Stimulated activated CD8-positive, alpha-beta memory T cell treated with anti-CD3 and anti-CD28 coated beads, Interleukin-15, amount 100 ng/mL, for 48 hours (primary cell): ENCODE data around the gene CASP7.
"Not testable (repeated sequence)": the region's sequence is repeated elsewhere in the genome, so short reads cannot be mapped to it uniquely, and the experiment has no call there.

Source experiments
- DNase-seq, 2 donors: peaks; one replicate each; pipeline ENCODE4 v3.0.0-alpha.2; 2020; ENCODE audit warnings: low read depth in 2 of 2

Gene CASP7

GRCh38 chr10:113679463-113680189, at the start of gene CASP7:
CASP7 (plus strand) TSS chr10:113679912; CDS start chr10:113697494, 17,582 bp downstream.
- peak; percentile 79 to 83 for DNase-seq

- DNase-seq, result no peak
Measured at GRCh38 chr10:113630929-113631533, 48.7 kb upstream of the CASP7 start.

- DNase-seq, result no peak
Measured at GRCh38 chr10:113631684-113632367, 47.9 kb upstream of the CASP7 start.

GRCh38 chr10:113639966-113640365, 39.7 kb upstream of the CASP7 start:
- DNase-seq, result no peak

GRCh38 chr10:113641702-113642101, 38.0 kb upstream of the CASP7 start:
- no peak for DNase-seq

GRCh38 chr10:113643183-113643582, 36.5 kb upstream of the CASP7 start:
- no peak for DNase-seq

- no peak for DNase-seq
Measured at GRCh38 chr10:113644185-113645120, 35.3 kb upstream of the CASP7 start.

GRCh38 chr10:113646336-113647201, 33.1 kb upstream of the CASP7 start:
- no peak for DNase-seq

- DNase-seq, result no peak
Measured at GRCh38 chr10:113647812-113648211, 31.9 kb upstream of the CASP7 start.

GRCh38 chr10:113648478-113648877, 31.2 kb upstream of the CASP7 start:
- no peak for DNase-seq

GRCh38 chr10:113650172-113650571, 29.5 kb upstream of the CASP7 start:
- no peak for DNase-seq

- no peak for DNase-seq
Measured at GRCh38 chr10:113651021-113651420, 28.7 kb upstream of the CASP7 start.

- no peak for DNase-seq
Measured at GRCh38 chr10:113651898-113652297, 27.8 kb upstream of the CASP7 start.

- not testable (repeated sequence) for DNase-seq
Measured at GRCh38 chr10:113652456-113652855, 27.3 kb upstream of the CASP7 start.

- no peak for DNase-seq
Measured at GRCh38 chr10:113656896-113657295, 22.8 kb upstream of the CASP7 start.

GRCh38 chr10:113657544-113657943, 22.2 kb upstream of the CASP7 start:
- DNase-seq, result no peak

- DNase-seq, result no peak
Measured at GRCh38 chr10:113661332-113661731, 18.4 kb upstream of the CASP7 start.

GRCh38 chr10:113663142-113663541, 16.6 kb upstream of the CASP7 start:
- DNase-seq, result no peak

GRCh38 chr10:113663908-113664307, 15.8 kb upstream of the CASP7 start, which contains the start of gene NRAP:
NRAP (minus strand) TSS chr10:113664041; CDS start chr10:113663882, 159 bp downstream.
- DNase-seq, result no peak

GRCh38 chr10:113665352-113665751, 14.4 kb upstream of the CASP7 start:
- no peak for DNase-seq
